ENCODE measurements around the gene PI16. TPM values are rescaled to one million over a fixed set of nuclear protein-coding genes. Genes with fewer than 3 reads are reported as not detected.
"Not testable (repeated sequence)": the region's sequence is repeated elsewhere in the genome, so short reads cannot be mapped to it uniquely, and the experiment has no call there.

PI16 gene
- total RNA-seq, 1 experiment from 2014 or later: 0.07 TPM

- Histone ChIP-seq H2AFZ (ENCODE audit: low read length) (no peak overlapping the region), H3K4me2 (ENCODE audit: low read depth, low read length, poor library complexity, severe bottlenecking) (no peak overlapping the region), H3K4me1 (ENCODE audit: low read length) (no peaks in the 10 kb centered on the region), H4K20me1 (ENCODE audit: insufficient read depth, low read depth, low read length) (no peaks in the 10 kb centered on the region), H3K79me2 (ENCODE audit: low read length) (no peaks in the 10 kb centered on the region), H3K9me2 (replicated peaks; ENCODE audit: insufficient read depth, low read length) (no peaks in the 10 kb centered on the region), H3K9ac (ENCODE audit: low read length) (no peak overlapping the region), H3K9me3 (ENCODE audit: low read length) (no peaks in the 10 kb centered on the region), H3K27me3 (ENCODE audit: low read length) (no peaks in the 10 kb centered on the region), H3K36me3 (ENCODE audit: insufficient read depth, low read length) (no peaks in the 10 kb centered on the region), H3K27ac (ENCODE audit: low read length) (no peak overlapping the region), H3K4me3 (ENCODE audit: low read length) (no peak overlapping the region)
- no peak for DNase-seq
These were observed 21.0 kb upstream of the PI16 start for GRCh38 chr6:36933519-36933918.

GRCh38 chr6:36934901-36935300 is 19.6 kb upstream of the PI16 start:
- no peak for DNase-seq
- H3K4me1 ChIP-seq (ENCODE audit: low read length): no peaks in the 10 kb centered on the region

GRCh38 chr6:36936824-36937223 is 17.7 kb upstream of the PI16 start:
- Histone ChIP-seq H3K9ac (ENCODE audit: low read length) (no peak overlapping the region), H3K4me2 (ENCODE audit: low read depth, low read length, poor library complexity, severe bottlenecking) (no peak overlapping the region), H3K4me3 (ENCODE audit: low read length) (no peak overlapping the region), H2AFZ (ENCODE audit: low read length) (no peak overlapping the region), H3K9me3 (ENCODE audit: low read length) (no peaks in the 10 kb centered on the region), H4K20me1 (ENCODE audit: insufficient read depth, low read depth, low read length) (no peaks in the 10 kb centered on the region), H3K27me3 (ENCODE audit: low read length) (no peaks in the 10 kb centered on the region), H3K36me3 (ENCODE audit: insufficient read depth, low read length) (no peaks in the 10 kb centered on the region), H3K79me2 (ENCODE audit: low read length) (no peaks in the 10 kb centered on the region), H3K9me2 (replicated peaks; ENCODE audit: insufficient read depth, low read length) (no peaks in the 10 kb centered on the region), H3K4me1 (ENCODE audit: low read length) (no peaks in the 10 kb centered on the region), H3K27ac (ENCODE audit: low read length) (no peak overlapping the region)
- no peak for DNase-seq

More at GRCh38 chr6:36934901-36935300, 19.6 kb upstream of the PI16 start:
- Histone ChIP-seq H3K36me3 (ENCODE audit: insufficient read depth, low read length) (no peaks in the 10 kb centered on the region), H2AFZ (ENCODE audit: low read length) (no peak overlapping the region), H3K27me3 (ENCODE audit: low read length) (no peaks in the 10 kb centered on the region), H4K20me1 (ENCODE audit: insufficient read depth, low read depth, low read length) (no peaks in the 10 kb centered on the region), H3K9me3 (ENCODE audit: low read length) (no peaks in the 10 kb centered on the region), H3K27ac (ENCODE audit: low read length) (no peak overlapping the region), H3K79me2 (ENCODE audit: low read length) (no peaks in the 10 kb centered on the region), H3K4me3 (ENCODE audit: low read length) (no peak overlapping the region), H3K9ac (ENCODE audit: low read length) (no peak overlapping the region), H3K9me2 (replicated peaks; ENCODE audit: insufficient read depth, low read length) (no peaks in the 10 kb centered on the region), H3K4me2 (ENCODE audit: low read depth, low read length, poor library complexity, severe bottlenecking) (no peak overlapping the region)

GRCh38 chr6:36937896-36938295 is 16.6 kb upstream of the PI16 start:
- Histone ChIP-seq H3K79me2 (ENCODE audit: low read length) (no peaks in the 10 kb centered on the region), H3K9ac (ENCODE audit: low read length) (no peak overlapping the region), H3K9me2 (replicated peaks; ENCODE audit: insufficient read depth, low read length) (no peaks in the 10 kb centered on the region), H3K4me1 (ENCODE audit: low read length) (no peaks in the 10 kb centered on the region), H3K36me3 (ENCODE audit: insufficient read depth, low read length) (no peaks in the 10 kb centered on the region), H4K20me1 (ENCODE audit: insufficient read depth, low read depth, low read length) (no peaks in the 10 kb centered on the region), H3K4me2 (ENCODE audit: low read depth, low read length, poor library complexity, severe bottlenecking) (no peak overlapping the region), H3K27ac (ENCODE audit: low read length) (no peak overlapping the region), H3K27me3 (ENCODE audit: low read length) (no peaks in the 10 kb centered on the region), H2AFZ (ENCODE audit: low read length) (no peak overlapping the region), H3K4me3 (ENCODE audit: low read length) (no peak overlapping the region), H3K9me3 (ENCODE audit: low read length) (no peaks in the 10 kb centered on the region)
- no peak for DNase-seq

- no peaks in the 10 kb centered on the region for H3K9me2 ChIP-seq (replicated peaks; ENCODE audit: insufficient read depth, low read length)
- H3K4me1 ChIP-seq (ENCODE audit: low read length): no peaks in the 10 kb centered on the region
- H3K27ac ChIP-seq (ENCODE audit: low read length): no peak overlapping the region
- no peaks in the 10 kb centered on the region for H3K27me3 ChIP-seq (ENCODE audit: low read length)
- no peaks in the 10 kb centered on the region for H3K79me2 ChIP-seq (ENCODE audit: low read length)
- H4K20me1 ChIP-seq (ENCODE audit: insufficient read depth, low read depth, low read length): no peaks in the 10 kb centered on the region
- no peak overlapping the region for H3K4me2 ChIP-seq (ENCODE audit: low read depth, low read length, poor library complexity, severe bottlenecking)
- H2AFZ ChIP-seq (ENCODE audit: low read length): no peak overlapping the region
- H3K4me3 ChIP-seq (ENCODE audit: low read length): no peak overlapping the region
- DNase-seq: no peak
- H3K36me3 ChIP-seq (ENCODE audit: insufficient read depth, low read length): no peaks in the 10 kb centered on the region
- no peaks in the 10 kb centered on the region for H3K9me3 ChIP-seq (ENCODE audit: low read length)
- no peak overlapping the region for H3K9ac ChIP-seq (ENCODE audit: low read length)
These were observed 16.0 kb upstream of the PI16 start for GRCh38 chr6:36938536-36938935.

GRCh38 chr6:36939005-36939404 is 15.5 kb upstream of the PI16 start:
- not testable (repeated sequence) for H3K27me3 ChIP-seq (ENCODE audit: low read length); DNase-seq; H3K9me3 ChIP-seq (ENCODE audit: low read length); H3K27ac ChIP-seq (ENCODE audit: low read length); H4K20me1 ChIP-seq (ENCODE audit: insufficient read depth, low read depth, low read length); H3K4me3 ChIP-seq (ENCODE audit: low read length); H3K79me2 ChIP-seq (ENCODE audit: low read length); H2AFZ ChIP-seq (ENCODE audit: low read length); H3K36me3 ChIP-seq (ENCODE audit: insufficient read depth, low read length); H3K9ac ChIP-seq (ENCODE audit: low read length); H3K4me1 ChIP-seq (ENCODE audit: low read length); H3K4me2 ChIP-seq (ENCODE audit: low read depth, low read length, poor library complexity, severe bottlenecking); H3K9me2 ChIP-seq (replicated peaks; ENCODE audit: insufficient read depth, low read length)

- H3K4me2 ChIP-seq (ENCODE audit: low read depth, low read length, poor library complexity, severe bottlenecking): no peak overlapping the region
- H2AFZ ChIP-seq (ENCODE audit: low read length): no peak overlapping the region
- no peaks in the 10 kb centered on the region for H3K79me2 ChIP-seq (ENCODE audit: low read length)
- no peaks in the 10 kb centered on the region for H3K36me3 ChIP-seq (ENCODE audit: insufficient read depth, low read length)
- no peaks in the 10 kb centered on the region for H3K9me2 ChIP-seq (replicated peaks; ENCODE audit: insufficient read depth, low read length)
- no peak overlapping the region for H3K4me3 ChIP-seq (ENCODE audit: low read length)
- H3K27ac ChIP-seq (ENCODE audit: low read length): no peak overlapping the region
- no peak for DNase-seq
- H3K9ac ChIP-seq (ENCODE audit: low read length): no peak overlapping the region
- H4K20me1 ChIP-seq (ENCODE audit: insufficient read depth, low read depth, low read length): no peaks in the 10 kb centered on the region
- H3K27me3 ChIP-seq (ENCODE audit: low read length): no peaks in the 10 kb centered on the region
- H3K9me3 ChIP-seq (ENCODE audit: low read length): no peaks in the 10 kb centered on the region
- H3K4me1 ChIP-seq (ENCODE audit: low read length): no peaks in the 10 kb centered on the region
These were observed 14.5 kb upstream of the PI16 start for GRCh38 chr6:36940027-36940426.

GRCh38 chr6:36941561-36941960 is 13.0 kb upstream of the PI16 start:
- H3K27me3 ChIP-seq (ENCODE audit: low read length); H3K9me3 ChIP-seq (ENCODE audit: low read length); DNase-seq; H3K4me1 ChIP-seq (ENCODE audit: low read length); H3K9ac ChIP-seq (ENCODE audit: low read length); H3K4me2 ChIP-seq (ENCODE audit: low read depth, low read length, poor library complexity, severe bottlenecking); H3K4me3 ChIP-seq (ENCODE audit: low read length); H2AFZ ChIP-seq (ENCODE audit: low read length); H3K9me2 ChIP-seq (replicated peaks; ENCODE audit: insufficient read depth, low read length); H3K79me2 ChIP-seq (ENCODE audit: low read length); H4K20me1 ChIP-seq (ENCODE audit: insufficient read depth, low read depth, low read length); H3K36me3 ChIP-seq (ENCODE audit: insufficient read depth, low read length); H3K27ac ChIP-seq (ENCODE audit: low read length): not testable (repeated sequence)

GRCh38 chr6:36942329-36942728 is 12.2 kb upstream of the PI16 start:
- H2AFZ ChIP-seq (ENCODE audit: low read length); H3K9me2 ChIP-seq (replicated peaks; ENCODE audit: insufficient read depth, low read length); DNase-seq: not testable (repeated sequence)

More at GRCh38 chr6:36942329-36942728, 12.2 kb upstream of the PI16 start:
- not testable (repeated sequence) for H3K9me3 ChIP-seq (ENCODE audit: low read length); H3K4me2 ChIP-seq (ENCODE audit: low read depth, low read length, poor library complexity, severe bottlenecking); H3K4me1 ChIP-seq (ENCODE audit: low read length); H3K4me3 ChIP-seq (ENCODE audit: low read length); H3K27me3 ChIP-seq (ENCODE audit: low read length); H3K27ac ChIP-seq (ENCODE audit: low read length); H3K36me3 ChIP-seq (ENCODE audit: insufficient read depth, low read length); H3K79me2 ChIP-seq (ENCODE audit: low read length); H4K20me1 ChIP-seq (ENCODE audit: insufficient read depth, low read depth, low read length); H3K9ac ChIP-seq (ENCODE audit: low read length)

All from Karpas-422 (cell line).